GM12874 (cell line): Measurements from ENCODE around the gene CPEB3.

Source experiments
- TF ChIP-seq, protein P1 (sequence below): IDR thresholded peaks from 2 replicates; pipeline ENCODE4 v1.5.1; 2011; ENCODE audit warnings: low read depth, mild to moderate bottlenecking, control low read depth, low read length, moderate library complexity; ENCODE audit not compliant: insufficient read depth

CPEB3 gene

DNA sequence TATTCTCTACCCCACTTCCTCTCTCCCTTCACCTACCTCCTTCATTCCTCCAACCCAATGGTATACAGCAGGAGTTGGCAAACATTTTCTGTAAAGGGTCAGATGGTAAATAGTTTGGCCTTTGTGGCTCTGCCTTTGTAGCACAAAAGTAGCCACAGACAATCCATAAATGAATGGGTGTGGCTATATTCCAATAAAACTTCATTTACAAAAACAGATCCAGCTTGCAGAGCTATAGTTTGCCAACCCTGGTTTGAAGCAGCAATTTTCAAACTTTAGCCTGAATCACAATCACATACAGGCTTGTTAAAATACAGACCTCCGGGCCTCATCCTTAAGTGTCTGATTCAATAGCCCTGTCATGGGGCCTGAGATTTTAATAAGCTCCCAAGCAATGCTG, 110.5 kb downstream of the CPEB3 start:
- TF ChIP-seq, protein P1, sequence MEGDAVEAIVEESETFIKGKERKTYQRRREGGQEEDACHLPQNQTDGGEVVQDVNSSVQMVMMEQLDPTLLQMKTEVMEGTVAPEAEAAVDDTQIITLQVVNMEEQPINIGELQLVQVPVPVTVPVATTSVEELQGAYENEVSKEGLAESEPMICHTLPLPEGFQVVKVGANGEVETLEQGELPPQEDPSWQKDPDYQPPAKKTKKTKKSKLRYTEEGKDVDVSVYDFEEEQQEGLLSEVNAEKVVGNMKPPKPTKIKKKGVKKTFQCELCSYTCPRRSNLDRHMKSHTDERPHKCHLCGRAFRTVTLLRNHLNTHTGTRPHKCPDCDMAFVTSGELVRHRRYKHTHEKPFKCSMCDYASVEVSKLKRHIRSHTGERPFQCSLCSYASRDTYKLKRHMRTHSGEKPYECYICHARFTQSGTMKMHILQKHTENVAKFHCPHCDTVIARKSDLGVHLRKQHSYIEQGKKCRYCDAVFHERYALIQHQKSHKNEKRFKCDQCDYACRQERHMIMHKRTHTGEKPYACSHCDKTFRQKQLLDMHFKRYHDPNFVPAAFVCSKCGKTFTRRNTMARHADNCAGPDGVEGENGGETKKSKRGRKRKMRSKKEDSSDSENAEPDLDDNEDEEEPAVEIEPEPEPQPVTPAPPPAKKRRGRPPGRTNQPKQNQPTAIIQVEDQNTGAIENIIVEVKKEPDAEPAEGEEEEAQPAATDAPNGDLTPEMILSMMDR, result no peak

GRCh38 chr10:92177546-92177945, 113.3 kb downstream of the CPEB3 start:
- TF ChIP-seq, protein P1, result no peak

DNA sequence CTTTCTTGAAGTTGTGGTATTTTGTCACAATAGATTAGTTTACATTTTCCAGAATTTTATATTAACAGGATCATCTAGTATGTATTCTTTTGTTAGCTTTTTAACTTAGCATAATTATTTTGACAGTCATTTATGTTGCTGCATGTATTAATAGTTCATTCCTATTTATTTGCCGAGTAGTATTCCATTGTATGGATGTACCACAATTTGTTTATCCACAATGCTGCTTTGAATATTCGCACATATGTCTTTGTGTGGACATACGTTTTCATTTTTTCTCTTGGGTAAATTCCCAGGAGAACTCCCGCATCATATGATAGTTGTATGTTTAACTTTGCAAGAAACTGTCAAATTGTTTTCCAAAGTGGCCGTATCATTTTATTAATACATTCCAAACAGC, 115.7 kb downstream of the CPEB3 start:
- TF ChIP-seq, protein P1, result no peak

DNA sequence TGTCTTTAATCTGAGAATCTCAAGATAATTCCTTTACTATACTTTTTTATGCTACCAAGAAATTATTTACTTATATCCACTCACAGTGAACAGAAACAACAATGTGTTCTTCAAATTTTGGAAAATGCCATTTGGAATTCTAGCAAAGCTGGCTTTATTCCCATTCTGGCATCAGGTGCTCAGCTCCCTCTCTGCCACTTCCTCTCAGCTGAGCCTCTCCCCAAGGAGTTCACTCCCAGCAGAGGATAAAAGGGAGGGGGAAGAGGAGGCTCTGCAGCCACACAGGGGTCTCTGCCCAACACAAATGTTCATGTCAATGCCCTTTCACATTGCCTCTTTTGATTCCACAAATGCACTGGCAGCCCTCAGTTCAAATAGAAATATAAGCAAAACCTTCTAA, 116.9 kb downstream of the CPEB3 start:
- TF ChIP-seq, protein P1, result no peak

DNA sequence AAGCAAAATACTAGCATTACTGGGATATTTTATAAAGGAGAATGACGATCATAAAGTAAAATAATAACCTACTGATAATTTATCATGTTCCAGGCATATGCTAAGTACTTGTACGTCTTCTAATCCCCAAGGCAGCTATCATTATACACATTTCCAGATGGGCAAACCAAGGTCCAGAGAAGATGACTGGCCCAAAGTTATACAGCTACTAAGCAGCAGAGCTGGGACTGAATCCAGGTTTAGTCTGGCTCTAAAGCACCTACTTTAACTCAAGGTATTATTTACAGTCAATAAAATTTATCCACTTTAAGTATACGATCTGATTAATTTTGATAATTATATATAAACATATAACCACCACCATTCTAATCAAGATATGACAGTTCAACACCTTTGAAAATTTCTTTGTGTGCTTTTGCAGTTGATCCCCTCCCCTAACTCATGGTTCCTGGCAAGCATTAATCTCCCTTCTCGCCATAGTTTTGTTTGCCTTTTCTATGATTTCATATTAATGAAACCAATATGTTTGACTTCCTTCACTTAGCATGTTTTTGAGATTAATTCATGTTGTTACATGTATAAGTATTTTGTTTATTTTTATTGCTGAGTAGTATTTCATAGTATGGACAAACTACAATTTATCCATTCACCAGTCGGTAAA, 126.7 kb downstream of the CPEB3 start:
- TF ChIP-seq, protein P1, result no peak

GRCh38 chr10:92162541-92162940, 128.3 kb downstream of the CPEB3 start:
- TF ChIP-seq, protein P1, result no peak

GRCh38 chr10:92156874-92157773, 133.8 kb downstream of the CPEB3 start:
- TF ChIP-seq, protein P1, result no peak
